ENCODE measurements around the gene APBA3.
A peak's percentile ranks its signal among the peaks of the same experiment; 100 is the strongest.

APBA3 gene

GRCh38 chr19:3803114-3803888 is 41.8 kb upstream of the APBA3 start:
- Histone ChIP-seq H3K4me3 (ENCODE audit: low read depth, low read length) (no peak overlapping the region), H3K79me2 (ENCODE audit: control insufficient read depth, insufficient read depth, low read length, unreplicated experiment) (no peaks in the 10 kb centered on the region), H3K27me3 (ENCODE audit: insufficient read depth, low read length) (peaks cover 19% of the 10 kb centered on the region), H3K4me1 (ENCODE audit: control insufficient read depth, insufficient read depth, low read length, unreplicated experiment) (no peaks in the 10 kb centered on the region), H2AFZ (ENCODE audit: low read length, unreplicated experiment) (no peak overlapping the region), H3K36me3 (ENCODE audit: insufficient read depth, low read length) (no peaks in the 10 kb centered on the region), H3K27ac (ENCODE audit: low read depth, low read length) (no peak overlapping the region)

- peaks cover 19% of the 10 kb centered on the region for H3K27me3 ChIP-seq (ENCODE audit: insufficient read depth, low read length)
Measured at GRCh38 chr19:3801412-3802096, 40.1 kb upstream of the APBA3 start.

GRCh38 chr19:3800996-3801395 is 39.5 kb upstream of the APBA3 start:
- H3K4me3 ChIP-seq (ENCODE audit: low read depth, low read length), result peak overlapping the region; percentile 53; the same call in 1 of the 2 replicates
- no peak overlapping the region for H3K27ac ChIP-seq (ENCODE audit: low read depth, low read length)
- H3K4me1 ChIP-seq (ENCODE audit: control insufficient read depth, insufficient read depth, low read length, unreplicated experiment), result no peaks in the 10 kb centered on the region
- H3K27me3 ChIP-seq (ENCODE audit: insufficient read depth, low read length), result peaks cover 19% of the 10 kb centered on the region
- no peak overlapping the region for H2AFZ ChIP-seq (ENCODE audit: low read length, unreplicated experiment)
- H3K79me2 ChIP-seq (ENCODE audit: control insufficient read depth, insufficient read depth, low read length, unreplicated experiment), result no peaks in the 10 kb centered on the region
- H3K36me3 ChIP-seq (ENCODE audit: insufficient read depth, low read length), result no peaks in the 10 kb centered on the region

More at GRCh38 chr19:3801412-3802096, 40.1 kb upstream of the APBA3 start:
- H3K4me3 ChIP-seq (ENCODE audit: low read depth, low read length), result peak overlapping the region; percentile 53
- no peaks in the 10 kb centered on the region for H3K36me3 ChIP-seq (ENCODE audit: insufficient read depth, low read length)
- no peak overlapping the region for H2AFZ ChIP-seq (ENCODE audit: low read length, unreplicated experiment)
- no peaks in the 10 kb centered on the region for H3K79me2 ChIP-seq (ENCODE audit: control insufficient read depth, insufficient read depth, low read length, unreplicated experiment)
- H3K27ac ChIP-seq (ENCODE audit: low read depth, low read length), result no peak overlapping the region
- no peaks in the 10 kb centered on the region for H3K4me1 ChIP-seq (ENCODE audit: control insufficient read depth, insufficient read depth, low read length, unreplicated experiment)

- H3K27ac ChIP-seq (ENCODE audit: low read depth, low read length), result no peak overlapping the region
- H3K36me3 ChIP-seq (ENCODE audit: insufficient read depth, low read length), result no peaks in the 10 kb centered on the region
- no peaks in the 10 kb centered on the region for H3K79me2 ChIP-seq (ENCODE audit: control insufficient read depth, insufficient read depth, low read length, unreplicated experiment)
- H3K4me3 ChIP-seq (ENCODE audit: low read depth, low read length), result no peak overlapping the region
- peaks cover 19% of the 10 kb centered on the region for H3K27me3 ChIP-seq (ENCODE audit: insufficient read depth, low read length)
- no peak overlapping the region for H2AFZ ChIP-seq (ENCODE audit: low read length, unreplicated experiment)
- H3K4me1 ChIP-seq (ENCODE audit: control insufficient read depth, insufficient read depth, low read length, unreplicated experiment), result no peaks in the 10 kb centered on the region
Measured at GRCh38 chr19:3798137-3798536, 36.6 kb upstream of the APBA3 start.

GRCh38 chr19:3796358-3796757 is 34.9 kb upstream of the APBA3 start:
- Histone ChIP-seq H3K4me1 (ENCODE audit: control insufficient read depth, insufficient read depth, low read length, unreplicated experiment) (no peaks in the 10 kb centered on the region), H3K4me3 (ENCODE audit: low read depth, low read length) (no peak overlapping the region), H3K79me2 (ENCODE audit: control insufficient read depth, insufficient read depth, low read length, unreplicated experiment) (no peaks in the 10 kb centered on the region), H2AFZ (ENCODE audit: low read length, unreplicated experiment) (no peak overlapping the region), H3K27me3 (ENCODE audit: insufficient read depth, low read length) (peaks cover 12% of the 10 kb centered on the region), H3K36me3 (ENCODE audit: insufficient read depth, low read length) (no peaks in the 10 kb centered on the region), H3K27ac (ENCODE audit: low read depth, low read length) (no peak overlapping the region)

- peaks cover 11% of the 10 kb centered on the region for H3K27me3 ChIP-seq (ENCODE audit: insufficient read depth, low read length)
Measured at GRCh38 chr19:3793799-3794198, 32.3 kb upstream of the APBA3 start.

GRCh38 chr19:3792114-3792513 is 30.6 kb upstream of the APBA3 start:
- no peak overlapping the region for H2AFZ ChIP-seq (ENCODE audit: low read length, unreplicated experiment)
- H3K36me3 ChIP-seq (ENCODE audit: insufficient read depth, low read length), result no peaks in the 10 kb centered on the region
- peaks cover 11% of the 10 kb centered on the region for H3K27me3 ChIP-seq (ENCODE audit: insufficient read depth, low read length)
- H3K4me1 ChIP-seq (ENCODE audit: control insufficient read depth, insufficient read depth, low read length, unreplicated experiment), result no peaks in the 10 kb centered on the region
- H3K27ac ChIP-seq (ENCODE audit: low read depth, low read length), result no peak overlapping the region
- no peaks in the 10 kb centered on the region for H3K79me2 ChIP-seq (ENCODE audit: control insufficient read depth, insufficient read depth, low read length, unreplicated experiment)
- no peak overlapping the region for H3K4me3 ChIP-seq (ENCODE audit: low read depth, low read length)

More at GRCh38 chr19:3793799-3794198, 32.3 kb upstream of the APBA3 start:
- no peaks in the 10 kb centered on the region for H3K79me2 ChIP-seq (ENCODE audit: control insufficient read depth, insufficient read depth, low read length, unreplicated experiment)
- H3K4me3 ChIP-seq (ENCODE audit: low read depth, low read length), result no peak overlapping the region
- no peaks in the 10 kb centered on the region for H3K4me1 ChIP-seq (ENCODE audit: control insufficient read depth, insufficient read depth, low read length, unreplicated experiment)
- H3K36me3 ChIP-seq (ENCODE audit: insufficient read depth, low read length), result no peaks in the 10 kb centered on the region
- H3K27ac ChIP-seq (ENCODE audit: low read depth, low read length), result no peak overlapping the region
- no peak overlapping the region for H2AFZ ChIP-seq (ENCODE audit: low read length, unreplicated experiment)

GRCh38 chr19:3790941-3791340 is 29.4 kb upstream of the APBA3 start:
- H3K27ac ChIP-seq (ENCODE audit: low read depth, low read length), result no peak overlapping the region
- H3K4me3 ChIP-seq (ENCODE audit: low read depth, low read length), result no peak overlapping the region
- peaks cover 19% of the 10 kb centered on the region for H3K27me3 ChIP-seq (ENCODE audit: insufficient read depth, low read length)
- no peaks in the 10 kb centered on the region for H3K79me2 ChIP-seq (ENCODE audit: control insufficient read depth, insufficient read depth, low read length, unreplicated experiment)
- no peaks in the 10 kb centered on the region for H3K4me1 ChIP-seq (ENCODE audit: control insufficient read depth, insufficient read depth, low read length, unreplicated experiment)
- H2AFZ ChIP-seq (ENCODE audit: low read length, unreplicated experiment), result no peak overlapping the region
- H3K36me3 ChIP-seq (ENCODE audit: insufficient read depth, low read length), result no peaks in the 10 kb centered on the region

- Histone ChIP-seq H3K27ac (ENCODE audit: low read depth, low read length) (no peak overlapping the region), H2AFZ (ENCODE audit: low read length, unreplicated experiment) (no peak overlapping the region), H3K4me3 (ENCODE audit: low read depth, low read length) (no peak overlapping the region), H3K79me2 (ENCODE audit: control insufficient read depth, insufficient read depth, low read length, unreplicated experiment) (no peaks in the 10 kb centered on the region), H3K36me3 (ENCODE audit: insufficient read depth, low read length) (no peaks in the 10 kb centered on the region), H3K4me1 (ENCODE audit: control insufficient read depth, insufficient read depth, low read length, unreplicated experiment) (no peaks in the 10 kb centered on the region), H3K27me3 (ENCODE audit: insufficient read depth, low read length) (peaks cover 25% of the 10 kb centered on the region)
Measured at GRCh38 chr19:3790209-3790734, 28.8 kb upstream of the APBA3 start.

GRCh38 chr19:3788996-3789778 is 27.7 kb upstream of the APBA3 start:
- Histone ChIP-seq H3K27me3 (ENCODE audit: insufficient read depth, low read length) (peaks cover 33% of the 10 kb centered on the region), H3K4me1 (ENCODE audit: control insufficient read depth, insufficient read depth, low read length, unreplicated experiment) (no peaks in the 10 kb centered on the region), H3K4me3 (ENCODE audit: low read depth, low read length) (no peak overlapping the region), H3K79me2 (ENCODE audit: control insufficient read depth, insufficient read depth, low read length, unreplicated experiment) (no peaks in the 10 kb centered on the region), H3K36me3 (ENCODE audit: insufficient read depth, low read length) (no peaks in the 10 kb centered on the region), H2AFZ (ENCODE audit: low read length, unreplicated experiment) (no peak overlapping the region), H3K27ac (ENCODE audit: low read depth, low read length) (no peak overlapping the region)

All from ACC112 (cell line).